ENCODE data around the gene PARD3. TPM values are rescaled to one million over a fixed set of nuclear protein-coding genes. Genes with fewer than 3 reads are reported as not detected.

Gene PARD3
- polyA plus RNA-seq, 1 donor from 2014 or later, result 12.4 TPM

DNA sequence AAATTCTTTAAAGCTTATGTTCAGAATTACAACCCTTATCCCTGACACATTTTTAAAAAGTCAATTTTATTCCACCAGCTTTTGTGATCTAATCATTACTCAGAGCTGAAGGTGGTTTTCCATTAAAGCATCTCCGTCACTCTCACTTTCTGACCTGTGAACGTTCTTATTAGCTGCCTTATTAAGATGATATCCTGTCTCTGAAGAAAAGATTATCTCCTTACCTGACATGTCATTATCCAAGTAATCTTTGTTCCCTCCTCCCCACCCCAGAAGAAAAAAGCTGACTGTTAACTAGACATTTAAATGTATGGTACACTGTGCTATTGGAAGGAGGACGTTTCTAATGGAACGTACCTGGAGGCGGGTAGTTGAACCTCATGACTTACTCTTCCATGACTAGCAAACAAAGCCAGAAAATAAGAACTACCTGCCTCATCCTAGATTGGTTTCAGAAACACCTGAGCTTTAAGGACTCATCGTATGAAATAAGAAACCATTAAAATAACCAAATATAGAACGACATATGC, 708.7 kb downstream of the PARD3 start:
- Histone ChIP-seq H2AFZ (ENCODE audit: low read depth, low read length) (no peak overlapping the region), H3K27ac (ENCODE audit: low read length) (peak overlapping the region; percentile 40), H3K9ac (ENCODE audit: low read length) (no peak overlapping the region), H3K27me3 (ENCODE audit: insufficient read depth, low read depth, low read length) (no peaks in the 10 kb centered on the region), H3K9me2 (ENCODE audit: insufficient read depth, low read length) (no peaks in the 10 kb centered on the region), H3K9me3 (ENCODE audit: low read length) (no peaks in the 10 kb centered on the region), H4K20me1 (ENCODE audit: insufficient read depth) (no peaks in the 10 kb centered on the region), H3K4me2 (ENCODE audit: low read length) (no peak overlapping the region), H3F3A (ENCODE audit: insufficient read depth, low read length, poor library complexity, severe bottlenecking) (no peaks in the 10 kb centered on the region), H3K36me3 (ENCODE audit: insufficient read depth, low read length) (no peaks in the 10 kb centered on the region), H3K4me3 (ENCODE audit: low read length) (no peak overlapping the region), H3K79me2 (replicated peaks; ENCODE audit: insufficient read depth, low read length) (no peaks in the 10 kb centered on the region)
- TF ChIP-seq RAD21 (conservative IDR thresholded peaks at IDR 0.05) (peak; percentile 37), POLR2AphosphoS5 (IDR thresholded peaks at IDR 0.05) (peak; percentile 50), EP300 (conservative IDR thresholded peaks at IDR 0.05; ENCODE audit: poor library complexity, severe bottlenecking) (peak; percentile 48), TAF1 (IDR thresholded peaks at IDR 0.05; ENCODE audit: low read depth) (no peak)
- TF ChIP-seq, protein P1, sequence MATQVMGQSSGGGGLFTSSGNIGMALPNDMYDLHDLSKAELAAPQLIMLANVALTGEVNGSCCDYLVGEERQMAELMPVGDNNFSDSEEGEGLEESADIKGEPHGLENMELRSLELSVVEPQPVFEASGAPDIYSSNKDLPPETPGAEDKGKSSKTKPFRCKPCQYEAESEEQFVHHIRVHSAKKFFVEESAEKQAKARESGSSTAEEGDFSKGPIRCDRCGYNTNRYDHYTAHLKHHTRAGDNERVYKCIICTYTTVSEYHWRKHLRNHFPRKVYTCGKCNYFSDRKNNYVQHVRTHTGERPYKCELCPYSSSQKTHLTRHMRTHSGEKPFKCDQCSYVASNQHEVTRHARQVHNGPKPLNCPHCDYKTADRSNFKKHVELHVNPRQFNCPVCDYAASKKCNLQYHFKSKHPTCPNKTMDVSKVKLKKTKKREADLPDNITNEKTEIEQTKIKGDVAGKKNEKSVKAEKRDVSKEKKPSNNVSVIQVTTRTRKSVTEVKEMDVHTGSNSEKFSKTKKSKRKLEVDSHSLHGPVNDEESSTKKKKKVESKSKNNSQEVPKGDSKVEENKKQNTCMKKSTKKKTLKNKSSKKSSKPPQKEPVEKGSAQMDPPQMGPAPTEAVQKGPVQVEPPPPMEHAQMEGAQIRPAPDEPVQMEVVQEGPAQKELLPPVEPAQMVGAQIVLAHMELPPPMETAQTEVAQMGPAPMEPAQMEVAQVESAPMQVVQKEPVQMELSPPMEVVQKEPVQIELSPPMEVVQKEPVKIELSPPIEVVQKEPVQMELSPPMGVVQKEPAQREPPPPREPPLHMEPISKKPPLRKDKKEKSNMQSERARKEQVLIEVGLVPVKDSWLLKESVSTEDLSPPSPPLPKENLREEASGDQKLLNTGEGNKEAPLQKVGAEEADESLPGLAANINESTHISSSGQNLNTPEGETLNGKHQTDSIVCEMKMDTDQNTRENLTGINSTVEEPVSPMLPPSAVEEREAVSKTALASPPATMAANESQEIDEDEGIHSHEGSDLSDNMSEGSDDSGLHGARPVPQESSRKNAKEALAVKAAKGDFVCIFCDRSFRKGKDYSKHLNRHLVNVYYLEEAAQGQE (IDR thresholded peaks at IDR 0.05; ENCODE audit: borderline replicate concordance), result no peak

DNA sequence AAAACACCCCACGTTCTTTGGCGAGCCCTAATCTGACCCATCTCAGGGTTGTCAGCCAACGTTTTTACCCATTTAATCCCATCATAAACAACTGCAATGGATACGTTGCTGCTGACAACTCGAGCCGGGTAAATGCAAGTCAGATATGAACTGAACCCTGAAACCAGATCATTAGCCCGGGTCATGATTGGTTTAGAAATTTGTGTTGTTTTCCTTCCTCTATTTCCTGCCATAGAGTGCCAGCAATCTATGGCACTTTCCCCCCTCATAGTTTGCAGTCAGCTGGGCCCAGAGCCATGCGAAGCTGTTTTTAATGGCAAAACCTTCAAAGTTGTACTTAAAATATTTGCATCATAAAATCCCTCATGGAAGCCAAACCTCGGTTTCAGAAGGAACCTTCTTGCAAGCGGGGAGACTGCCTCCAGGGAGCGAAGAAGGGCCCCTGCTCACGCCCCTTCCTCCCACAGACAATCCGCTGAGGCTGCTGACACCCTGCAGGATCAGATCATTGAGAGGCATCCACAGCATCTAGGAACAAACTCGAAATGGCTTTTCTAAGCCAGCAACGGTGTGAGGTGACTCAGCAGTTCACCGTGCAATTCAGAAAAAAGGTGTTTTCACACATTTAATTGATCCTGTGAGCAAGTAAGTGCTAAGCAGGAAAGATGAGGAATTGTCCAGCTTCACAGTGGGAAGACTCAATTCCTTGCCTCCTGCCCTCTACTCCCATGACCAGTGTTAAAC, 710.1 kb downstream of the PARD3 start:
- H3K4me2 ChIP-seq (ENCODE audit: low read length), result no peak overlapping the region
- H3K36me3 ChIP-seq (ENCODE audit: insufficient read depth, low read length), result no peaks in the 10 kb centered on the region
- TF ChIP-seq, protein P1 (IDR thresholded peaks at IDR 0.05; ENCODE audit: borderline replicate concordance), result peak; percentile 94
- peak; percentile 44 for TF ChIP-seq POLR2AphosphoS5 (IDR thresholded peaks at IDR 0.05)
- TF ChIP-seq SMC3 (conservative IDR thresholded peaks at IDR 0.05; ENCODE audit: poor library complexity), result no peak
- no peak for TF ChIP-seq TAF1 (IDR thresholded peaks at IDR 0.05; ENCODE audit: low read depth)
- TF ChIP-seq EZH2 (IDR thresholded peaks at IDR 0.05; ENCODE audit: borderline replicate concordance, insufficient read depth, low read length, poor library complexity, severe bottlenecking), result no peak
- TF ChIP-seq, protein P2, sequence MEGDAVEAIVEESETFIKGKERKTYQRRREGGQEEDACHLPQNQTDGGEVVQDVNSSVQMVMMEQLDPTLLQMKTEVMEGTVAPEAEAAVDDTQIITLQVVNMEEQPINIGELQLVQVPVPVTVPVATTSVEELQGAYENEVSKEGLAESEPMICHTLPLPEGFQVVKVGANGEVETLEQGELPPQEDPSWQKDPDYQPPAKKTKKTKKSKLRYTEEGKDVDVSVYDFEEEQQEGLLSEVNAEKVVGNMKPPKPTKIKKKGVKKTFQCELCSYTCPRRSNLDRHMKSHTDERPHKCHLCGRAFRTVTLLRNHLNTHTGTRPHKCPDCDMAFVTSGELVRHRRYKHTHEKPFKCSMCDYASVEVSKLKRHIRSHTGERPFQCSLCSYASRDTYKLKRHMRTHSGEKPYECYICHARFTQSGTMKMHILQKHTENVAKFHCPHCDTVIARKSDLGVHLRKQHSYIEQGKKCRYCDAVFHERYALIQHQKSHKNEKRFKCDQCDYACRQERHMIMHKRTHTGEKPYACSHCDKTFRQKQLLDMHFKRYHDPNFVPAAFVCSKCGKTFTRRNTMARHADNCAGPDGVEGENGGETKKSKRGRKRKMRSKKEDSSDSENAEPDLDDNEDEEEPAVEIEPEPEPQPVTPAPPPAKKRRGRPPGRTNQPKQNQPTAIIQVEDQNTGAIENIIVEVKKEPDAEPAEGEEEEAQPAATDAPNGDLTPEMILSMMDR (IDR thresholded peaks at IDR 0.05; ENCODE audit: poor library complexity, severe bottlenecking), result no peak
- no peak for TF ChIP-seq MXI1 (conservative IDR thresholded peaks at IDR 0.05; ENCODE audit: poor library complexity, severe bottlenecking)
- TF ChIP-seq RAD21 (conservative IDR thresholded peaks at IDR 0.05), result no peak
- no peaks in the 10 kb centered on the region for H3K79me2 ChIP-seq (replicated peaks; ENCODE audit: insufficient read depth, low read length)
- H3K9ac ChIP-seq (ENCODE audit: low read length), result no peak overlapping the region
- no peaks in the 10 kb centered on the region for H3F3A ChIP-seq (ENCODE audit: insufficient read depth, low read length, poor library complexity, severe bottlenecking)
- no peak overlapping the region for H3K4me3 ChIP-seq (ENCODE audit: low read length)
- H3K9me3 ChIP-seq (ENCODE audit: low read length), result no peaks in the 10 kb centered on the region
- H3K9me2 ChIP-seq (ENCODE audit: insufficient read depth, low read length), result no peaks in the 10 kb centered on the region
- no peaks in the 10 kb centered on the region for H4K20me1 ChIP-seq (ENCODE audit: insufficient read depth)
- H2AFZ ChIP-seq (ENCODE audit: low read depth, low read length), result no peak overlapping the region
- peak overlapping the region; percentile 5 for H3K27ac ChIP-seq (ENCODE audit: low read length)
- H3K27me3 ChIP-seq (ENCODE audit: insufficient read depth, low read depth, low read length), result no peaks in the 10 kb centered on the region
